ENCODE results near the gene DNAI4.

The DNAI4 gene

GRCh38 chr1:66778969-66779368 is 145.7 kb downstream of the DNAI4 start:
- POLR2A ChIA-PET: no interaction called here

GRCh38 chr1:66778266-66778665 is 146.4 kb downstream of the DNAI4 start:
- ChIA-PET POLR2A (no interaction called here), CTCF (no interaction called here)
- DNase-seq (ENCODE audit: extremely low spot score): peak; percentile 39
- TF ChIP-seq CTBP1 (IDR thresholded peaks at IDR 0.05; ENCODE audit: borderline replicate concordance): no peak; the same call in 1 of the 2 replicates
- TF ChIP-seq PKNOX1 (IDR thresholded peaks at IDR 0.05): peak; percentile 79; the same call in 1 of the 2 replicates
- no peak for TF ChIP-seq BHLHE40 (IDR thresholded peaks at IDR 0.05; ENCODE audit: borderline replicate concordance)
- no peak for TF ChIP-seq FOXM1 (IDR thresholded peaks at IDR 0.05; ENCODE audit: borderline replicate concordance)
- no peak for TF ChIP-seq TARDBP (IDR thresholded peaks at IDR 0.05)
- TF ChIP-seq HDGF (IDR thresholded peaks at IDR 0.05; ENCODE audit: borderline replicate concordance): no peak
- TF ChIP-seq ZNF384 (IDR thresholded peaks at IDR 0.05): 0 out of 2 replicates have a peak, but pooled peaks have one; percentile 5
- TF ChIP-seq FOXK2 (IDR thresholded peaks at IDR 0.05): no peak

More at GRCh38 chr1:66778969-66779368, 145.7 kb downstream of the DNAI4 start:
- CTCF ChIA-PET: no interaction called here
- DNase-seq (ENCODE audit: extremely low spot score): no peak
- TF ChIP-seq HDGF (IDR thresholded peaks at IDR 0.05; ENCODE audit: borderline replicate concordance): no peak
- no peak for TF ChIP-seq FOXA1 (IDR thresholded peaks at IDR 0.05)
- no peak for TF ChIP-seq SUZ12 (IDR thresholded peaks at IDR 0.05)

- CTCF ChIA-PET: no interaction called here
- POLR2A ChIA-PET: no interaction called here
- TF ChIP-seq NFRKB (IDR thresholded peaks at IDR 0.05): no peak
- 0 out of 2 replicates have a peak, but pooled peaks have one; percentile 11 for TF ChIP-seq L3MBTL2 (conservative IDR thresholded peaks at IDR 0.05)
- no peak for DNase-seq (ENCODE audit: extremely low spot score)
Measured at GRCh38 chr1:66777831-66778230, 146.8 kb downstream of the DNAI4 start.

- DNase-seq (ENCODE audit: extremely low spot score): no peak
- no peak for TF ChIP-seq LEF1 (IDR thresholded peaks at IDR 0.05; ENCODE audit: borderline replicate concordance)
- no peak for TF ChIP-seq NFRKB (IDR thresholded peaks at IDR 0.05)
- no peak for TF ChIP-seq HDGF (IDR thresholded peaks at IDR 0.05; ENCODE audit: borderline replicate concordance)
- no peak for TF ChIP-seq SP1 (IDR thresholded peaks at IDR 0.05)
- no peak for TF ChIP-seq L3MBTL2 (conservative IDR thresholded peaks at IDR 0.05)
- no peak for TF ChIP-seq FOXK2 (IDR thresholded peaks at IDR 0.05)
- TF ChIP-seq FOXA1 (IDR thresholded peaks at IDR 0.05): no peak
- TF ChIP-seq FOXM1 (IDR thresholded peaks at IDR 0.05; ENCODE audit: borderline replicate concordance): no peak
- no peak for TF ChIP-seq PKNOX1 (IDR thresholded peaks at IDR 0.05)
- no peak for TF ChIP-seq SUZ12 (IDR thresholded peaks at IDR 0.05)
- TF ChIP-seq ZNF384 (IDR thresholded peaks at IDR 0.05): no peak
Measured at GRCh38 chr1:66775646-66776045, 149.0 kb downstream of the DNAI4 start.

GRCh38 chr1:66774438-66774837 is 150.2 kb downstream of the DNAI4 start:
- no peak for TF ChIP-seq SUZ12 (IDR thresholded peaks at IDR 0.05)
- no peak for TF ChIP-seq ARNT (IDR thresholded peaks at IDR 0.05)
- TF ChIP-seq PKNOX1 (IDR thresholded peaks at IDR 0.05): no peak
- POLR2A ChIA-PET: no interaction called here
- CTCF ChIA-PET: no interaction called here
- no peak for DNase-seq (ENCODE audit: extremely low spot score)

More at GRCh38 chr1:66775646-66776045, 149.0 kb downstream of the DNAI4 start:
- CTCF ChIA-PET: no interaction called here
- POLR2A ChIA-PET: no interaction called here

GRCh38 chr1:66773227-66773626 is 151.4 kb downstream of the DNAI4 start:
- CTCF ChIA-PET: no interaction called here
- no peak for TF ChIP-seq ZNF384 (IDR thresholded peaks at IDR 0.05)
- peak; percentile 76 for TF ChIP-seq PKNOX1 (IDR thresholded peaks at IDR 0.05)
- POLR2A ChIA-PET: interaction anchor here (0.7 kb wide), 1 partner anchor 150 kb away, joined by 4 read pairs; no protein-coding TSS in a partner anchor
- no peak for DNase-seq (ENCODE audit: extremely low spot score)

GRCh38 chr1:66770694-66771093 is 154.0 kb downstream of the DNAI4 start:
- no peak for DNase-seq (ENCODE audit: extremely low spot score)
- POLR2A ChIA-PET: no interaction called here
- TF ChIP-seq PKNOX1 (IDR thresholded peaks at IDR 0.05): no peak
- TF ChIP-seq CTBP1 (IDR thresholded peaks at IDR 0.05; ENCODE audit: borderline replicate concordance): no peak
- TF ChIP-seq ARNT (IDR thresholded peaks at IDR 0.05): no peak
- no peak for TF ChIP-seq FOXK2 (IDR thresholded peaks at IDR 0.05)
- no peak for TF ChIP-seq L3MBTL2 (conservative IDR thresholded peaks at IDR 0.05)
- TF ChIP-seq ELF4 (IDR thresholded peaks at IDR 0.05): no peak
- TF ChIP-seq SUZ12 (IDR thresholded peaks at IDR 0.05): no peak
- TF ChIP-seq FOXA1 (IDR thresholded peaks at IDR 0.05): no peak
- TF ChIP-seq NFRKB (IDR thresholded peaks at IDR 0.05): no peak
- TF ChIP-seq ZNF384 (IDR thresholded peaks at IDR 0.05): no peak
- no peak for TF ChIP-seq TARDBP (IDR thresholded peaks at IDR 0.05)
- no peak for TF ChIP-seq FOXM1 (IDR thresholded peaks at IDR 0.05; ENCODE audit: borderline replicate concordance)
- CTCF ChIA-PET: no interaction called here
